Retinal pigment epithelial cell (primary cell): Measurements from ENCODE around the gene MBD3L3.

Experiments
- DNase-seq: peaks from one replicate; pipeline ENCODE4 v3.0.0-alpha.2; 2010; ENCODE audit warnings: low read depth
- H3K4me3 ChIP-seq: 2 replicates; pipeline ENCODE4 v1.5.1; 2011; ENCODE audit warnings: mild to moderate bottlenecking, low read length, control low read depth, moderate library complexity
- CTCF ChIP-seq: conservative IDR thresholded peaks from 2 replicates; pipeline ENCODE4 v1.5.1; 2011; ENCODE audit warnings: low read depth, low read length, control low read depth, inconsistent platforms

Gene MBD3L3

GRCh38 chr19:7007859-7008258 is 50.6 kb downstream of the MBD3L3 start:
- H3K4me3 ChIP-seq: no peak overlapping the region
- no peak for TF ChIP-seq CTCF
- no peak for DNase-seq
